ENCODE data around the gene PRKCD. TPM values are rescaled to one million over a fixed set of nuclear protein-coding genes. Genes with fewer than 3 reads are reported as not detected.

Gene PRKCD
- polyA plus RNA-seq, 1 experiment, result 13.7 TPM

- TF ChIP-seq CTCF (IDR thresholded peaks at IDR 0.05; ENCODE audit: low read depth, low read length), result no peak
- Histone ChIP-seq H3K27ac (ENCODE audit: low read depth, low read length) (no peak overlapping the region), H3K4me3 (ENCODE audit: low read depth, low read length) (no peak overlapping the region), H3K9me3 (ENCODE audit: control insufficient read depth, insufficient read depth, low read length) (no peaks in the 10 kb centered on the region; the same call in 1 of the 2 replicates), H3K27me3 (ENCODE audit: control insufficient read depth, insufficient read depth, low read length) (no peaks in the 10 kb centered on the region)
- CTCF ChIA-PET, result interaction anchor here (0.8 kb wide), 1 partner anchor 22 kb away, joined by 3 read pairs; no protein-coding TSS in a partner anchor
- POLR2A ChIA-PET, result no interaction called here
- DNase-seq (ENCODE audit: low read depth, low spot score), result no peak
Observed at GRCh38 chr3:53174346-53175250, 13.6 kb downstream of the PRKCD start.

GRCh38 chr3:53175613-53176540 is 14.9 kb downstream of the PRKCD start:
- no peak overlapping the region for H3K27ac ChIP-seq (ENCODE audit: low read depth, low read length)
- ChIA-PET POLR2A (no interaction called here), CTCF (interaction anchor here (2.6 kb wide), 1 partner anchor 61 kb away, joined by 10 read pairs; no protein-coding TSS in a partner anchor)
- DNase-seq (ENCODE audit: low read depth, low spot score), result no peak
- H3K9me3 ChIP-seq (ENCODE audit: control insufficient read depth, insufficient read depth, low read length), result no peaks in the 10 kb centered on the region; the same call in 1 of the 2 replicates
- H3K27me3 ChIP-seq (ENCODE audit: control insufficient read depth, insufficient read depth, low read length), result no peaks in the 10 kb centered on the region
- no peak for TF ChIP-seq CTCF (IDR thresholded peaks at IDR 0.05; ENCODE audit: low read depth, low read length)
- no peak overlapping the region for H3K4me3 ChIP-seq (ENCODE audit: low read depth, low read length)

GRCh38 chr3:53178246-53178645 is 17.2 kb downstream of the PRKCD start:
- CTCF ChIA-PET, result interaction anchor here (2.6 kb wide), 1 partner anchor 63 kb away, joined by 10 read pairs; no protein-coding TSS in a partner anchor
- Histone ChIP-seq H3K9me3 (ENCODE audit: control insufficient read depth, insufficient read depth, low read length) (no peaks in the 10 kb centered on the region; the same call in 1 of the 2 replicates), H3K4me3 (ENCODE audit: low read depth, low read length) (no peak overlapping the region), H3K27ac (ENCODE audit: low read depth, low read length) (no peak overlapping the region), H3K27me3 (ENCODE audit: control insufficient read depth, insufficient read depth, low read length) (no peaks in the 10 kb centered on the region)
- TF ChIP-seq CTCF (IDR thresholded peaks at IDR 0.05; ENCODE audit: low read depth, low read length), result no peak
- DNase-seq (ENCODE audit: low read depth, low spot score), result no peak
- POLR2A ChIA-PET, result no interaction called here

GRCh38 chr3:53179580-53179979 is 18.6 kb downstream of the PRKCD start:
- no peaks in the 10 kb centered on the region for H3K27me3 ChIP-seq (ENCODE audit: control insufficient read depth, insufficient read depth, low read length)
- ChIA-PET POLR2A (no interaction called here), CTCF (interaction anchor here (0.8 kb wide), 1 partner anchor 17 kb away, joined by 3 read pairs; no protein-coding TSS in a partner anchor)
- TF ChIP-seq CTCF (IDR thresholded peaks at IDR 0.05; ENCODE audit: low read depth, low read length), result no peak
- no peak for DNase-seq (ENCODE audit: low read depth, low spot score)
- no peak overlapping the region for H3K4me3 ChIP-seq (ENCODE audit: low read depth, low read length)
- no peak overlapping the region for H3K27ac ChIP-seq (ENCODE audit: low read depth, low read length)
- H3K9me3 ChIP-seq (ENCODE audit: control insufficient read depth, insufficient read depth, low read length), result no peaks in the 10 kb centered on the region; the same call in 1 of the 2 replicates

Measured in AG04450 (cell line).